Measurements from ENCODE around the gene TAB2. TPM values are rescaled to one million over a fixed set of nuclear protein-coding genes. Genes with fewer than 3 reads are reported as not detected.

TAB2 gene
- total RNA-seq, 1 experiment from 2014 or later, result 55.6 TPM

DNA sequence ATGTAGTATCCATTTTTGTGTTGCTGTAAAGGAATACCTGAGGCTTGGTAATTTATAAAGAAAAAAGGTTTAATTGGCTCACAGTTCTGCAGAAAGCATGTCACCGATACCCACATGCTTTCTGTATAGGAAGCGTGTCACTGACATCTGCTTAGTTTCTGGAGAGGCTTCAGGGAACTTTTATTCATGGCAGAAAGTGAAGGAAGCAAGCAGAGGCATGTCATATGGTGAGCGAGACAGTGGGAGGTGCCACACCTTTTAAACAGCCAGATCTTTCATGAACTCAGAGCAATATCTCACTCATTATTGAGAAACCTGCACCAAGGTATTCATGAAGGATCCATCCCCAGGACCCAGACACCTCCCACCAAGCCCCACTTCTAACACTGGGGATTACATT lies 86.0 kb downstream of the TAB2 start:
- Mint-ChIP-seq H3K27ac (no peak overlapping the region), H3K36me3 (peaks cover 31% of the 10 kb centered on the region), H3K9me3 (no peaks in the 10 kb centered on the region), H3K4me3 (no peak overlapping the region), H3K27me3 (ENCODE audit: low read depth) (no peaks in the 10 kb centered on the region), H3K4me1 (no peaks in the 10 kb centered on the region)
- ATAC-seq (no peak), DNase-seq (ENCODE audit: low spot score) (no peak)
- POLR2A ChIA-PET, result no interaction called here
- TF ChIP-seq EMX1 (CRISPR knock-in tag; IDR thresholded peaks at IDR 0.05) (no peak), TEAD1 (CRISPR knock-in tag; IDR thresholded peaks at IDR 0.05) (no peak), ZNF416 (CRISPR knock-in tag; IDR thresholded peaks at IDR 0.05) (no peak), NR3C1 (CRISPR knock-in tag; conservative IDR thresholded peaks at IDR 0.05; ENCODE audit: low read depth) (no peak), NFE2L1 (CRISPR knock-in tag; IDR thresholded peaks at IDR 0.05) (no peak), NR2C2 (CRISPR knock-in tag; IDR thresholded peaks at IDR 0.05) (no peak), TEAD4 (CRISPR knock-in tag; IDR thresholded peaks at IDR 0.05) (no peak), CREM (CRISPR knock-in tag; IDR thresholded peaks at IDR 0.05) (no peak)
- TF ChIP-seq, protein P1, sequence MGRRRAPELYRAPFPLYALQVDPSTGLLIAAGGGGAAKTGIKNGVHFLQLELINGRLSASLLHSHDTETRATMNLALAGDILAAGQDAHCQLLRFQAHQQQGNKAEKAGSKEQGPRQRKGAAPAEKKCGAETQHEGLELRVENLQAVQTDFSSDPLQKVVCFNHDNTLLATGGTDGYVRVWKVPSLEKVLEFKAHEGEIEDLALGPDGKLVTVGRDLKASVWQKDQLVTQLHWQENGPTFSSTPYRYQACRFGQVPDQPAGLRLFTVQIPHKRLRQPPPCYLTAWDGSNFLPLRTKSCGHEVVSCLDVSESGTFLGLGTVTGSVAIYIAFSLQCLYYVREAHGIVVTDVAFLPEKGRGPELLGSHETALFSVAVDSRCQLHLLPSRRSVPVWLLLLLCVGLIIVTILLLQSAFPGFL (CRISPR knock-in tag; IDR thresholded peaks at IDR 0.05; ENCODE audit: borderline replicate concordance), result no peak
- TF ChIP-seq, protein P2, sequence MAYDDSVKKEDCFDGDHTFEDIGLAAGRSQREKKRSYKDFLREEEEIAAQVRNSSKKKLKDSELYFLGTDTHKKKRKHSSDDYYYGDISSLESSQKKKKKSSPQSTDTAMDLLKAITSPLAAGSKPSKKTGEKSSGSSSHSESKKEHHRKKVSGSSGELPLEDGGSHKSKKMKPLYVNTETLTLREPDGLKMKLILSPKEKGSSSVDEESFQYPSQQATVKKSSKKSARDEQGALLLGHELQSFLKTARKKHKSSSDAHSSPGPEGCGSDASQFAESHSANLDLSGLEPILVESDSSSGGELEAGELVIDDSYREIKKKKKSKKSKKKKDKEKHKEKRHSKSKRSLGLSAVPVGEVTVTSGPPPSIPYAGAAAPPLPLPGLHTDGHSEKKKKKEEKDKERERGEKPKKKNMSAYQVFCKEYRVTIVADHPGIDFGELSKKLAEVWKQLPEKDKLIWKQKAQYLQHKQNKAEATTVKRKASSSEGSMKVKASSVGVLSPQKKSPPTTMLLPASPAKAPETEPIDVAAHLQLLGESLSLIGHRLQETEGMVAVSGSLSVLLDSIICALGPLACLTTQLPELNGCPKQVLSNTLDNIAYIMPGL (CRISPR knock-in tag; IDR thresholded peaks at IDR 0.05), result no peak
- TF ChIP-seq, protein P3, sequence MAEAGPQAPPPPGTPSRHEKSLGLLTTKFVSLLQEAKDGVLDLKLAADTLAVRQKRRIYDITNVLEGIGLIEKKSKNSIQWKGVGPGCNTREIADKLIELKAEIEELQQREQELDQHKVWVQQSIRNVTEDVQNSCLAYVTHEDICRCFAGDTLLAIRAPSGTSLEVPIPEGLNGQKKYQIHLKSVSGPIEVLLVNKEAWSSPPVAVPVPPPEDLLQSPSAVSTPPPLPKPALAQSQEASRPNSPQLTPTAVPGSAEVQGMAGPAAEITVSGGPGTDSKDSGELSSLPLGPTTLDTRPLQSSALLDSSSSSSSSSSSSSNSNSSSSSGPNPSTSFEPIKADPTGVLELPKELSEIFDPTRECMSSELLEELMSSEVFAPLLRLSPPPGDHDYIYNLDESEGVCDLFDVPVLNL (CRISPR knock-in tag; IDR thresholded peaks at IDR 0.05; ENCODE audit: borderline replicate concordance, low read depth), result no peak
- CTCF ChIA-PET, result no interaction called here

DNA sequence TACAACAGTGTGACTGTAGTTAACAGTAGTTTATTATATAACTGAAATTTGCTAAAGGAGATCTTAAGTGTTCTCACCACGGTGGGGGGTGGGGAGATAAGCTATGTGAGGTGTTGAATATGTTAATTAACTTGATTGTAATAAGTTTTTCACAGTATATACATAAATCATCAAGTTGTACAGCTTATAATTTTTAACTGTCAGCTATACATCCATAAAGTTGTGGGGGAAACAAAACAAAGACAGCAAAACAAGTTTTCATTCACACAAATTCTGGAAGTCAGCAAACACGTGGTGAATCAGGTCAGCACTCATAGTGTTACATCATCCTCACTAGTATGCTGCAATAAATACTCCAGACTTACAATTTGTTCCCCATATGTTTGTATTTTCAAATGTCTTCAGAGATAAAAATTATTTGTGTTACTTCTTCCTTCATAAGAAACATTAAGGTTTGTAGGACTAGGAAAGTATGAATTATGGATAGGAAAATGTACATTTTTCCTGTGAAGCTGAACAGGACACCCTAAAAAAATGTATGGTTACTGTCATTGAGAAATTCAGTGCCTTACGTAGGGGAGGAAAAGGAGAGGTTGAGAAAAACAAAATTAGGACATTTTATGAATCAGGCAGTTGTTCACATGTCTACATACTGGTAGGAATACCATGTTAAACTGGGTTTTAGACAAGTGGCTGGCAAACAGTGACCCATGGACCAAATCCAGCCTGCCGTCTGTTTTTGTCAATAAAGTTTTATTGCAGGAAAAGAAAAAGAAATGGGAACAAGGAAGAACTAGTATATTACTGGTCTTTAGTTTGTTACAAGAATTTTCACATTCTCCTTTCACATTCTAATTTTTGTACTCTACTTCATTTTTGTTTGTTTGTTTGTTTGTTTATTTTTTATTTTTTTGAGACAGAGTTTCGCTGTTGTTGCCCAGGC lies 88.6 kb downstream of the TAB2 start:
- peak overlapping the region; percentile 24; the same call in 1 of the 2 replicates for H3K27ac Mint-ChIP-seq
- no peak overlapping the region for H3K4me3 Mint-ChIP-seq
- no peaks in the 10 kb centered on the region for H3K4me1 Mint-ChIP-seq
- POLR2A ChIA-PET, result no interaction called here
- H3K27me3 Mint-ChIP-seq (ENCODE audit: low read depth), result no peaks in the 10 kb centered on the region
- CTCF ChIA-PET, result no interaction called here
- no peak for ATAC-seq
- H3K36me3 Mint-ChIP-seq, result peaks cover 35% of the 10 kb centered on the region
- no peaks in the 10 kb centered on the region for H3K9me3 Mint-ChIP-seq
- TF ChIP-seq, protein P4, sequence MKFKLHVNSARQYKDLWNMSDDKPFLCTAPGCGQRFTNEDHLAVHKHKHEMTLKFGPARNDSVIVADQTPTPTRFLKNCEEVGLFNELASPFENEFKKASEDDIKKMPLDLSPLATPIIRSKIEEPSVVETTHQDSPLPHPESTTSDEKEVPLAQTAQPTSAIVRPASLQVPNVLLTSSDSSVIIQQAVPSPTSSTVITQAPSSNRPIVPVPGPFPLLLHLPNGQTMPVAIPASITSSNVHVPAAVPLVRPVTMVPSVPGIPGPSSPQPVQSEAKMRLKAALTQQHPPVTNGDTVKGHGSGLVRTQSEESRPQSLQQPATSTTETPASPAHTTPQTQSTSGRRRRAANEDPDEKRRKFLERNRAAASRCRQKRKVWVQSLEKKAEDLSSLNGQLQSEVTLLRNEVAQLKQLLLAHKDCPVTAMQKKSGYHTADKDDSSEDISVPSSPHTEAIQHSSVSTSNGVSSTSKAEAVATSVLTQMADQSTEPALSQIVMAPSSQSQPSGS (CRISPR knock-in tag; IDR thresholded peaks at IDR 0.05; ENCODE audit: borderline replicate concordance, low read depth), result no peak
- TF ChIP-seq, protein P5, sequence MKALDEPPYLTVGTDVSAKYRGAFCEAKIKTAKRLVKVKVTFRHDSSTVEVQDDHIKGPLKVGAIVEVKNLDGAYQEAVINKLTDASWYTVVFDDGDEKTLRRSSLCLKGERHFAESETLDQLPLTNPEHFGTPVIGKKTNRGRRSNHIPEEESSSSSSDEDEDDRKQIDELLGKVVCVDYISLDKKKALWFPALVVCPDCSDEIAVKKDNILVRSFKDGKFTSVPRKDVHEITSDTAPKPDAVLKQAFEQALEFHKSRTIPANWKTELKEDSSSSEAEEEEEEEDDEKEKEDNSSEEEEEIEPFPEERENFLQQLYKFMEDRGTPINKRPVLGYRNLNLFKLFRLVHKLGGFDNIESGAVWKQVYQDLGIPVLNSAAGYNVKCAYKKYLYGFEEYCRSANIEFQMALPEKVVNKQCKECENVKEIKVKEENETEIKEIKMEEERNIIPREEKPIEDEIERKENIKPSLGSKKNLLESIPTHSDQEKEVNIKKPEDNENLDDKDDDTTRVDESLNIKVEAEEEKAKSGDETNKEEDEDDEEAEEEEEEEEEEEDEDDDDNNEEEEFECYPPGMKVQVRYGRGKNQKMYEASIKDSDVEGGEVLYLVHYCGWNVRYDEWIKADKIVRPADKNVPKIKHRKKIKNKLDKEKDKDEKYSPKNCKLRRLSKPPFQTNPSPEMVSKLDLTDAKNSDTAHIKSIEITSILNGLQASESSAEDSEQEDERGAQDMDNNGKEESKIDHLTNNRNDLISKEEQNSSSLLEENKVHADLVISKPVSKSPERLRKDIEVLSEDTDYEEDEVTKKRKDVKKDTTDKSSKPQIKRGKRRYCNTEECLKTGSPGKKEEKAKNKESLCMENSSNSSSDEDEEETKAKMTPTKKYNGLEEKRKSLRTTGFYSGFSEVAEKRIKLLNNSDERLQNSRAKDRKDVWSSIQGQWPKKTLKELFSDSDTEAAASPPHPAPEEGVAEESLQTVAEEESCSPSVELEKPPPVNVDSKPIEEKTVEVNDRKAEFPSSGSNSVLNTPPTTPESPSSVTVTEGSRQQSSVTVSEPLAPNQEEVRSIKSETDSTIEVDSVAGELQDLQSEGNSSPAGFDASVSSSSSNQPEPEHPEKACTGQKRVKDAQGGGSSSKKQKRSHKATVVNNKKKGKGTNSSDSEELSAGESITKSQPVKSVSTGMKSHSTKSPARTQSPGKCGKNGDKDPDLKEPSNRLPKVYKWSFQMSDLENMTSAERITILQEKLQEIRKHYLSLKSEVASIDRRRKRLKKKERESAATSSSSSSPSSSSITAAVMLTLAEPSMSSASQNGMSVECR (CRISPR knock-in tag; IDR thresholded peaks at IDR 0.05; ENCODE audit: borderline replicate concordance), result no peak
- TF ChIP-seq ZNF138 (CRISPR knock-in tag; conservative IDR thresholded peaks at IDR 0.05) (no peak), SP1 (CRISPR knock-in tag; conservative IDR thresholded peaks at IDR 0.05) (no peak), NR2C2 (CRISPR knock-in tag; IDR thresholded peaks at IDR 0.05) (no peak)
- TF ChIP-seq, protein P6, sequence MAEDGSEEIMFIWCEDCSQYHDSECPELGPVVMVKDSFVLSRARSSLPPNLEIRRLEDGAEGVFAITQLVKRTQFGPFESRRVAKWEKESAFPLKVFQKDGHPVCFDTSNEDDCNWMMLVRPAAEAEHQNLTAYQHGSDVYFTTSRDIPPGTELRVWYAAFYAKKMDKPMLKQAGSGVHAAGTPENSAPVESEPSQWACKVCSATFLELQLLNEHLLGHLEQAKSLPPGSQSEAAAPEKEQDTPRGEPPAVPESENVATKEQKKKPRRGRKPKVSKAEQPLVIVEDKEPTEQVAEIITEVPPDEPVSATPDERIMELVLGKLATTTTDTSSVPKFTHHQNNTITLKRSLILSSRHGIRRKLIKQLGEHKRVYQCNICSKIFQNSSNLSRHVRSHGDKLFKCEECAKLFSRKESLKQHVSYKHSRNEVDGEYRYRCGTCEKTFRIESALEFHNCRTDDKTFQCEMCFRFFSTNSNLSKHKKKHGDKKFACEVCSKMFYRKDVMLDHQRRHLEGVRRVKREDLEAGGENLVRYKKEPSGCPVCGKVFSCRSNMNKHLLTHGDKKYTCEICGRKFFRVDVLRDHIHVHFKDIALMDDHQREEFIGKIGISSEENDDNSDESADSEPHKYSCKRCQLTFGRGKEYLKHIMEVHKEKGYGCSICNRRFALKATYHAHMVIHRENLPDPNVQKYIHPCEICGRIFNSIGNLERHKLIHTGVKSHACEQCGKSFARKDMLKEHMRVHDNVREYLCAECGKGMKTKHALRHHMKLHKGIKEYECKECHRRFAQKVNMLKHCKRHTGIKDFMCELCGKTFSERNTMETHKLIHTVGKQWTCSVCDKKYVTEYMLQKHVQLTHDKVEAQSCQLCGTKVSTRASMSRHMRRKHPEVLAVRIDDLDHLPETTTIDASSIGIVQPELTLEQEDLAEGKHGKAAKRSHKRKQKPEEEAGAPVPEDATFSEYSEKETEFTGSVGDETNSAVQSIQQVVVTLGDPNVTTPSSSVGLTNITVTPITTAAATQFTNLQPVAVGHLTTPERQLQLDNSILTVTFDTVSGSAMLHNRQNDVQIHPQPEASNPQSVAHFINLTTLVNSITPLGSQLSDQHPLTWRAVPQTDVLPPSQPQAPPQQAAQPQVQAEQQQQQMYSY (CRISPR knock-in tag; IDR thresholded peaks at IDR 0.05), result no peak
- no peak for DNase-seq (ENCODE audit: low spot score)

Data from WTC11 (cell line).